ENCODE data around the gene SH3TC1. TPM values are rescaled to one million over a fixed set of nuclear protein-coding genes. Genes with fewer than 3 reads are reported as not detected.

SH3TC1 gene
- total RNA-seq, 2 experiments from 2014 or later, result 16.2 to 17.5 TPM

DNA sequence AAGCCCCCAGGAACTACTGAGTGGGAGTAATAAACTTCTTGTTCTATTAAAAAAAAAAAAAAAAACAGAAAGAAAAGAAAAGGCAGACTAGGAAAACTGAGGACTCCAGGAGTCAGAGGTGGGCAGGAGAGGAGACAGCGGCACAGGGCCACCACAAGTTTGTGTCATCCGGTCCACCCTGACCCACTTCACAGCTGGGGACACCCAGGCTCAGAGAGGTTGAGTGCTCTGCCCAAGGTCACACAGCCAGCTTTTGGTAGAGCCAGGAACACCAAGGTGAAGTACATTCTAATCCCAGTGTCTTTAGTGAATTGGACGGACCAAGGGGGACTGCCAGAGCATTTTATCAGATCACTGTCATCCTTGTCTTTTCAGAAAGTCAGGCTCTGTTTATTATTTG, 24.1 kb upstream of the SH3TC1 start:
- Mint-ChIP-seq H3K36me3 (ENCODE audit: low read depth) (no peaks in the 10 kb centered on the region), H3K4me1 (ENCODE audit: low read depth) (peaks cover 9% of the 10 kb centered on the region), H3K9me3 (no peaks in the 10 kb centered on the region), H3K27ac (no peak overlapping the region), H3K27me3 (peaks cover 6% of the 10 kb centered on the region), H3K4me3 (no peak overlapping the region)
- POLR2A ChIA-PET, result no interaction called here
- intact Hi-C loops (cut with micrococcal nuclease), result loop anchor here (10.0 kb wide), 1 partner anchor 230 kb away; no protein-coding TSS in a partner anchor
- ATAC-seq (no peak), DNase-seq (no peak)
- CTCF ChIA-PET, result interaction anchor here (2.5 kb wide), 1 partner anchor 228 kb away, joined by 23 read pairs; no protein-coding TSS in a partner anchor
- TF ChIP-seq, protein P1, sequence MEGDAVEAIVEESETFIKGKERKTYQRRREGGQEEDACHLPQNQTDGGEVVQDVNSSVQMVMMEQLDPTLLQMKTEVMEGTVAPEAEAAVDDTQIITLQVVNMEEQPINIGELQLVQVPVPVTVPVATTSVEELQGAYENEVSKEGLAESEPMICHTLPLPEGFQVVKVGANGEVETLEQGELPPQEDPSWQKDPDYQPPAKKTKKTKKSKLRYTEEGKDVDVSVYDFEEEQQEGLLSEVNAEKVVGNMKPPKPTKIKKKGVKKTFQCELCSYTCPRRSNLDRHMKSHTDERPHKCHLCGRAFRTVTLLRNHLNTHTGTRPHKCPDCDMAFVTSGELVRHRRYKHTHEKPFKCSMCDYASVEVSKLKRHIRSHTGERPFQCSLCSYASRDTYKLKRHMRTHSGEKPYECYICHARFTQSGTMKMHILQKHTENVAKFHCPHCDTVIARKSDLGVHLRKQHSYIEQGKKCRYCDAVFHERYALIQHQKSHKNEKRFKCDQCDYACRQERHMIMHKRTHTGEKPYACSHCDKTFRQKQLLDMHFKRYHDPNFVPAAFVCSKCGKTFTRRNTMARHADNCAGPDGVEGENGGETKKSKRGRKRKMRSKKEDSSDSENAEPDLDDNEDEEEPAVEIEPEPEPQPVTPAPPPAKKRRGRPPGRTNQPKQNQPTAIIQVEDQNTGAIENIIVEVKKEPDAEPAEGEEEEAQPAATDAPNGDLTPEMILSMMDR (IDR thresholded peaks at IDR 0.05), result no peak

DNA sequence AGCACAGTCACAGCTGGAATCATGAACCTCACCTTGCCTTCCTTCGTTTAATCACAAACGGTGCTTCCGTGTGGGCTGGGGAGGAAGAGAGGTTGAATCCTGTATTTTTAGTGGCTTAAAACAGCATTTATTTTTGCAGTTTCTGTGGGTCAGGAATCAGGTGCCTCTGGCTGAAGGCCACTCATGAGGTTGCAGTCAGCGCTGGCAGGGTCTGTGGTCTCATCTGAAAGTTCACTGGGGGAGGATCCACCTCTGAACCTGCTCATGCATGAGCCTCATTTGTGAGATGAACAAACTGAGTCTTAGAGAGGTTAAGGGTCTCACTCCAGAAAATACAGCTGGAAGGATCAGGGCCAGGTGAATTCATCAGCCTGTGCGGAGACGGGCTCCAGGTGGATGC, 23.4 kb upstream of the SH3TC1 start:
- no peak for DNase-seq
- no peak overlapping the region for H3K4me3 Mint-ChIP-seq
- ATAC-seq, result no peak
- POLR2A ChIA-PET, result no interaction called here
- H3K27ac Mint-ChIP-seq, result no peak overlapping the region
- no peaks in the 10 kb centered on the region for H3K36me3 Mint-ChIP-seq (ENCODE audit: low read depth)
- CTCF ChIA-PET, result interaction anchor here (1.0 to 2.5 kb wide), 11 partner anchors 8 to 244 kb away, joined by 3 to 27 read pairs (median 10); no protein-coding TSS in a partner anchor
- H3K27me3 Mint-ChIP-seq, result peaks cover 6% of the 10 kb centered on the region
- TF ChIP-seq, protein P1 (IDR thresholded peaks at IDR 0.05), result no peak
- no peaks in the 10 kb centered on the region for H3K9me3 Mint-ChIP-seq
- intact Hi-C loops (cut with micrococcal nuclease), result loop anchor here (10.0 kb wide), 1 partner anchor 229 kb away; no protein-coding TSS in a partner anchor
- H3K4me1 Mint-ChIP-seq (ENCODE audit: low read depth), result peaks cover 9% of the 10 kb centered on the region

DNA sequence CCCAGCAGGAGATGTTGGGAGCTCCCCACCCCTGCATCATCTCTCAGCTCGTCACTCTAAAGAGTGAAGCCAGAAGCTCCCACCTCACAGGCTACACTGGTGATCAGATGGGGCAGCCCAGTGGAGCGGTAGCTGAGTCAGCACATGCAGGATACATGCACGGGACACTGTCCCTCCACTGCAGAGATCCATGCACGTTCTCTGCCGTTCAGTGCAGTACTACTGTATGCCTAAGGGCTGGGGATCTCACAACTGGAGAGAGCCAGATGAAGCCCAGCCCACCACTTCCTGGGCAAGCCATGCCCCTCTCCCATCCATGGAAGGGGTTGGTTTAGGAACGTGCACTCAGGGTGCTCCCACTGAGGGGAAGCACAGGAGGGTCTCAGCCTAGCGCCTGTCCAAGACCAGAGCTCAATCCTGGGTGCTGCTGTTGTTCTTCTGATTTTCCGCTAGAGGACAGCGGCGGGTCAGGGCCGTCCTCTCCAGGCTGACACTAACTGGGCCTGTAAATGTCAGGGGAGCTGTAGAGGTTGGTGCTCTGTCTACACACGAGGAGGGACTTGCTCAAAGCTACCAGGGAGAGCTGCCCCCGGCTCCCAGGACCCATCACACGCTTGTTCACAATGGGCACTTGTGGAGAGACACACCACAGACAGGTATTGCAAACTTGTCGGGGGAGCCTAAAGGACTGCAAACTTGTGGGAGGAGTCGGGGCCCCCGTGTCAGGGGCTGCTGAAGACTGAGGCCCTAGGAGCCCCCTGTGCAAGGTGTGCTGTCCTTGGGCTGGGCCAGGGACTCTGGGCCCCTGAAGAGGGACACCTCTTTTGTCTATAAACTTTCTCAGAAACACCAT, 22.3 kb upstream of the SH3TC1 start:
- H3K9me3 Mint-ChIP-seq, result no peaks in the 10 kb centered on the region
- H3K27me3 Mint-ChIP-seq, result peaks cover 2% of the 10 kb centered on the region
- ChIA-PET CTCF (interaction anchor here (0.6 to 2.5 kb wide), 28 partner anchors 9 to 287 kb away, joined by 3 to 27 read pairs (median 6); partner anchors contain the start of gene SH3TC1), POLR2A (no interaction called here)
- H3K36me3 Mint-ChIP-seq (ENCODE audit: low read depth), result no peaks in the 10 kb centered on the region
- intact Hi-C loops (cut with micrococcal nuclease), result loop anchor here (10.0 kb wide), 1 partner anchor 228 kb away; no protein-coding TSS in a partner anchor
- peak; percentile 63 for DNase-seq
- no peak overlapping the region for H3K27ac Mint-ChIP-seq
- peaks cover 9% of the 10 kb centered on the region for H3K4me1 Mint-ChIP-seq (ENCODE audit: low read depth)
- TF ChIP-seq, protein P1 (IDR thresholded peaks at IDR 0.05), result peak; percentile 78
- peak; percentile 96 for ATAC-seq
- H3K4me3 Mint-ChIP-seq, result no peak overlapping the region

DNA sequence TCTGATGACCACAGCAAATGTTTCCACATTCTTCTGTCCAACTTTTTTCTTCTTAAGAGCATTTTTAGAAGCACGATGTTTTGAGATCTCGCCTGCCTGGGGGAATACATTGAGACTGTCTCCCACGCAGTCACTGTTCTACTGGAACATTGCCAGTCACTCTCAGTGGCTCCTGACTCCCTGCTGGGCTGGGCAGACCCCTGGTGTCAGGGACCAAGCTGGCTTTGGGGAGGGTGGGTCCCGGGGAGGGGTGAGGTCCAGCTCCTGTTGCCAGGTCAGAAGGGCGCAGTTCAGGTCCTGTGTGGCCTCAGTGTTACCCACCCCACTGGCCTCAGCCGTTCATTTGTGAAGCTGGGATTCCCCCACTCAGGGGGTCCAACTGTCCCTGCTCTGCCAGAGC, 21.5 kb upstream of the SH3TC1 start:
- DNase-seq (no peak), ATAC-seq (no peak)
- POLR2A ChIA-PET, result no interaction called here
- no peak overlapping the region for H3K4me3 Mint-ChIP-seq
- H3K27ac Mint-ChIP-seq, result no peak overlapping the region
- intact Hi-C loops (cut with micrococcal nuclease), result loop anchor here (10.0 kb wide), 1 partner anchor 227 kb away; no protein-coding TSS in a partner anchor
- peaks cover 5% of the 10 kb centered on the region for H3K4me1 Mint-ChIP-seq (ENCODE audit: low read depth)
- H3K27me3 Mint-ChIP-seq, result no peaks in the 10 kb centered on the region
- no peaks in the 10 kb centered on the region for H3K9me3 Mint-ChIP-seq
- TF ChIP-seq, protein P1 (IDR thresholded peaks at IDR 0.05), result no peak
- CTCF ChIA-PET, result interaction anchor here (0.6 to 2.5 kb wide), 24 partner anchors 8 to 287 kb away, joined by 3 to 27 read pairs (median 6); partner anchors contain the start of gene SH3TC1
- no peaks in the 10 kb centered on the region for H3K36me3 Mint-ChIP-seq (ENCODE audit: low read depth)

DNA sequence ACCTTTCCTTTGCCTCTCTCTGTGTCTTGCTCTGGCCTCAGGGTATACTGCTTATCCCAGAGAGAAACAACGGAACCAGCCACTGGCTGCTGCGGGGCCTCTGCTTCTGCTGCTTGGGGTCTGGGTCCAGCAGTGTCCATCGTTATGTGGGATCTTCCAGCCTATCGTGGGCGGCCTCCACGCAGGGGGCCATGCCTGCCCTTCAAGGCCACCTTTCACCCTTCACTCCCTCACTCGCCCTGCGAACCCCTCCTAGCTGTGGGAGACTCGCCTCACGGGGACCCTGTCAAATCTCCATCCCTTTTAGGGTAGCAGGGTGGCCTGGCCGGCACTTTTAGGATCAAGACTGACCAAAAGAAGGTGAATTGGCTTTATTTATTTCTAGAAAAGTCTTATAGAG, 21.1 kb upstream of the SH3TC1 start:
- H3K9me3 Mint-ChIP-seq, result no peaks in the 10 kb centered on the region
- ATAC-seq (no peak), DNase-seq (no peak)
- no peaks in the 10 kb centered on the region for H3K27me3 Mint-ChIP-seq
- H3K36me3 Mint-ChIP-seq (ENCODE audit: low read depth), result no peaks in the 10 kb centered on the region
- TF ChIP-seq, protein P1 (IDR thresholded peaks at IDR 0.05), result no peak
- POLR2A ChIA-PET, result no interaction called here
- CTCF ChIA-PET, result interaction anchor here (1.8 to 2.5 kb wide), 3 partner anchors 10 to 21 kb away, joined by 9 to 20 read pairs (median 10); partner anchors contain the start of gene SH3TC1
- no peak overlapping the region for H3K4me3 Mint-ChIP-seq
- intact Hi-C loops (cut with micrococcal nuclease), result loop anchor here (10.0 kb wide), 1 partner anchor 227 kb away; no protein-coding TSS in a partner anchor
- H3K27ac Mint-ChIP-seq, result no peak overlapping the region
- H3K4me1 Mint-ChIP-seq (ENCODE audit: low read depth), result peaks cover 3% of the 10 kb centered on the region
